Mucosa of rectum (tissue), 2 donors: ENCODE data around the gene ARHGAP6.

Experiments
- H3K27ac ChIP-seq, 2 donors: one replicate each; pipeline ENCODE4 v1.7.0; 2013; ENCODE audit warnings: inconsistent platforms in 2 of 2, low read depth in 2 of 2, low read length in 2 of 2
- H3K27me3 ChIP-seq, 2 donors: one replicate each; pipeline ENCODE4 v1.7.0; 2013; ENCODE audit warnings: low read length in 2 of 2; ENCODE audit not compliant: control insufficient read depth in 2 of 2, insufficient read depth in 2 of 2
- H3K36me3 ChIP-seq, 2 donors: one replicate each; pipeline ENCODE4 v1.7.0; 2013; ENCODE audit warnings: low read length in 2 of 2; ENCODE audit not compliant: control insufficient read depth in 2 of 2, insufficient read depth in 2 of 2
- H3K4me1 ChIP-seq, 2 donors: one replicate each; pipeline ENCODE4 v1.7.0; 2013; ENCODE audit warnings: low read length in 2 of 2, mild to moderate bottlenecking in 1 of 2; ENCODE audit not compliant: control insufficient read depth in 2 of 2, insufficient read depth in 2 of 2
- H3K4me3 ChIP-seq, 2 donors: one replicate each; pipeline ENCODE4 v1.7.0; 2013; ENCODE audit warnings: low read length in 2 of 2
- H3K9ac ChIP-seq, 2 donors: one replicate each; pipeline ENCODE4 v1.7.0; 2013; ENCODE audit warnings: low read length in 2 of 2, low read depth in 1 of 2, mild to moderate bottlenecking in 1 of 2
- H3K9me3 ChIP-seq, 2 donors: one replicate each; pipeline ENCODE4 v1.7.0; 2013; ENCODE audit warnings: low read length in 2 of 2; ENCODE audit not compliant: control insufficient read depth in 2 of 2
- donor health status: healthy.
- donor health status: Normal muscosa, but diverticular disease.

The ARHGAP6 gene

DNA sequence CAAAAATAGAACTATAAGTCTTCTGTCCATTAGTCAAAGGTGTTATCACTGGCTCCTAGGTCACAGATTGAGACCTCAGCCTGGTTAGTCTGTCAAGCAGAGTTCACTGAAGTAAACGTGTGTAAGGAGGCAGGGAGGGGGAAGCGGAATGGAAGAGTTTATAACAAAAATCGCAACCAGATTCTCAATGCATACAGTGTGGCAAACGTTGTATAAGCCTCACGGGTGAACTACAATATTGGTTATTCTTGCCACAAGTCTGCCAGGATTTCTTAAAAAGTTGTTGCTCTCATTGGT lies 257.7 kb downstream of the ARHGAP6 start:
- Histone ChIP-seq H3K9ac (no peak overlapping the region), H3K36me3 (no peaks in the 10 kb centered on the region), H3K9me3 (no peaks in the 10 kb centered on the region), H3K4me1 (no peaks in the 10 kb centered on the region), H3K27ac (no peak overlapping the region), H3K27me3 (no peaks in the 10 kb centered on the region), H3K4me3 (no peak overlapping the region)

DNA sequence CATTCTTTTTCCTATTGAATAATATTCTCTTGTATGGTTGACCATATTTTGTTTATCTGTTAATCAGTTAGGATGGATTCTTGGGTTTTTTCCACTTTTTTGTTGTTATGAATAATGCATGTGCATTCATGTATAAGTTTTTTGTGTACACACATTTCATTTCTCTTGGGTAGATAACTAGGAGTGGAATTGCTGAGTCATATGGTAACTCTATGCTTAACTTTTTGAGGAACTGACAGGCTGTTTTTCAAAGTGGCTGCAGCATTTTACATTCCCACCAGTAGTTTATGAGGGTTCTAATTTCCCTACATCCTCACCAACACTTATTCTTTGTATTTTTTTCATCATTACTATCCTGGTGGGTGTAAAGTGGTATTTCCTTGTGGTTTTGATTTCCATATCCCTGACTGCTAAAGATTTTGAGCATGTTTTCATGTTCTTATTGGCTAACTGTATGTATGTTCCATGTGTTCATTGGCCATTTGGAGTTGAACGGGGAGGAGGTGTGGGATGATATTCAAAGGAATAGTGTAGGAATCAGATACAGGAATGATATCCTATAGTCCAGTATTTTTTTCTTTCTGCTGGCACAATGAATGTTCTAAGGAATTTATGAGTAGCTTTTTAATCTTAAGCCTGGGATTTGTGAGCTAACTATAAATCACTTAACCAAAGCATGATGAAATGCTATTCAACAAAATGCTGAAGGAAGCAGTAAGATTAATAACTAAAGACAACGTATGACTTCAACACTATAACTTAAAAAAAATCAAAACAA lies 258.2 kb downstream of the ARHGAP6 start:
- no peaks in the 10 kb centered on the region for H3K36me3 ChIP-seq
- no peak overlapping the region for H3K27ac ChIP-seq
- H3K9ac ChIP-seq: no peak overlapping the region
- H3K27me3 ChIP-seq: no peaks in the 10 kb centered on the region
- no peaks in the 10 kb centered on the region for H3K9me3 ChIP-seq
- H3K4me1 ChIP-seq: no peaks in the 10 kb centered on the region
- H3K4me3 ChIP-seq: no peak overlapping the region

DNA sequence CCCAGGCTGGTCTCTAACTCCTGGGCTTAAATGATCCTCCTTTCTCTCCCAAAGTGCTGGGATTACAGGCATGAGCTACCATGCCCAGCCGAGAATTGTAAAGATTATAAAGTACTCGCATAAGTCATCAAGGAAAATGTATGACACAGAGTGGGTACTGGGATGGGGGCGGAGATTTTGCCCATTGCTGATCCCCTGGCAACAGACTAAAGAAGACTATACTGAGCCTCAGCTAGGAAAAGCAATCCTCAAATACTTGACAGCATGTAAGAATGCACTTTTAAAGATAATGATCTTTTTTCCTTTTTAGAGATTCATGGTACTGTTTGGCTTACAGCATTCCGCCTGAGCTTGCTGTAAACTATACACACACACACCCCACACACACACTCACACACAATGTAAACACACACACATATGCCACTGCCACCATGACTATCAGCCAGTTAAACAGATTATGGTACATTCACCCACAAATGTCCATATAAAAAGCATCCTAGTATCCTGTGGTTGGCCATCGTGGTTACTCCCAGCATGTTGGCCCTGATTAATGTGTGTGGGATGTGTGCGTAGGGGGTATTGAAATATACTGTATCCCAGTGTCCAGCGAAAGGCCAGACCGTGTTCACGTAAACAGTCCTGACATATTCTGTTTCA lies 259.5 kb downstream of the ARHGAP6 start:
- Histone ChIP-seq H3K27ac (no peak overlapping the region), H3K9me3 (no peaks in the 10 kb centered on the region), H3K4me3 (no peak overlapping the region), H3K4me1 (no peaks in the 10 kb centered on the region), H3K36me3 (no peaks in the 10 kb centered on the region), H3K9ac (no peak overlapping the region), H3K27me3 (no peaks in the 10 kb centered on the region)

DNA sequence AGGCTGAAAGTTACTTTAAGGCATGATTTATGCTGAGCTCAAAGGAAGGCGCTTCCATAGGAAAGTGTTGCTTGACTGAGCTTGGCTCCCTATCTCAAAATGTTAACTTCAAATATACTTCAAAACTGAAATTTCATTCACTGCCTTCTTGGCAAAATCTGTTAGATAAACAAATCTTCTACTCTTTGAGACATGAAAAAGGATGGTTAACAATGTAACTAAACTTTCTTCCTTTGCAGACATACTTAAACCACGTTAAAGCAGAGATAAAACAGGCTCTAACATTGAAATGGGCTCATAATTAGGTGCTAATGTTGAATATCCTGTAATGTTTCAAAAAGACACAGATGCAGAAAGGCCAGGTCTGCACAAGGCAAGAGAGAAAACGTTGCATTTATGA lies 262.1 kb downstream of the ARHGAP6 start:
- Histone ChIP-seq H3K9ac (no peak overlapping the region), H3K4me1 (no peaks in the 10 kb centered on the region), H3K9me3 (no peaks in the 10 kb centered on the region), H3K36me3 (no peaks in the 10 kb centered on the region), H3K27ac (no peak overlapping the region), H3K27me3 (no peaks in the 10 kb centered on the region), H3K4me3 (no peak overlapping the region)

DNA sequence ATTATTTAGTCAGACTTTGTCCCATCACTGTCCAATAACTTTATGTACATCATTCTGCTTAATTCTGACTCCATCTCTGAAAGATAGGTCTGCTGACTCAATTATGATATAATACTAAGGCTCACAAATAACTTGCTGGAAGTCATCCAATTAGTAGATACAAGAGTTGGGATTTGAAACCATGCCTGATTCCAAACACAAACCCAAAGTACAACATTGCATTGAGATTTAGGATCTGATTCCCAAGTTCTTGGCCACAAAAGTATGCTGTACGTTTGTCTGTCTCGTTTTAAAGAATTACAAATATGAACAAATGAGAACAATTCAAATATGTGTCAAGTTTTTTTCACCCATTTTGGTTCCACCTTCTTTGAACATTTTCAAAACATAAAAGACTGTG lies 263.8 kb downstream of the ARHGAP6 start:
- no peaks in the 10 kb centered on the region for H3K36me3 ChIP-seq
- no peaks in the 10 kb centered on the region for H3K4me1 ChIP-seq
- H3K9me3 ChIP-seq: no peaks in the 10 kb centered on the region
- no peak overlapping the region for H3K4me3 ChIP-seq
- H3K27ac ChIP-seq: no peak overlapping the region
- no peak overlapping the region for H3K9ac ChIP-seq
- H3K27me3 ChIP-seq: no peaks in the 10 kb centered on the region

DNA sequence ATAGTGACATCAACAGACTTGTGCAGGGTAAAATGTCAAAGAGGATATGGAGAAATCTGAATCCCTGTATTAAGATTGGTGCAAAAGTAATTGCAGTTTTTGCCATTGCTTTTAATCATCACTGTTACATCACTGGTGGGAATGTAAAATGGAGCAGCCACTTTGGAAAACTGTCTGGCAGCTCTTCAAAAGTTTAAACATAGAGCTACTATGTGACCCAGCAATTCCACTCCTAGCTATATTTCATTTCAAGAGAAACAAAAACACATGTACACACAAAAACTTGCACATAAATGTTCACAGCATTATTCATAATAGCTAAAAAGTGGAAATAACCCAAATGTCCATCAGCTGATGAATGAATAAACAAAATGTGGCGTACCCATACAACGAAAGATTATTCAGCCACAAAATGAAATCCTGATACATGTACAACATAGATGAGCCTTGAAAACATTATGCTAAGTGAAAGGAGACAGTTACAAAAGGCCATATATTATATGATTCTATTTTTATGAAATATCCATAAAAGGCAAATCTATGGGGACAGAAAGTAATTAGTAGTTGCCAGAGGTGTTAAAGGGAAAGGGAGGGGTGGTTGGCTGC lies 266.1 kb downstream of the ARHGAP6 start:
- Histone ChIP-seq H3K9me3 (no peaks in the 10 kb centered on the region), H3K4me3 (no peak overlapping the region), H3K27me3 (no peaks in the 10 kb centered on the region), H3K27ac (no peak overlapping the region), H3K4me1 (no peaks in the 10 kb centered on the region), H3K36me3 (no peaks in the 10 kb centered on the region), H3K9ac (no peak overlapping the region)

DNA sequence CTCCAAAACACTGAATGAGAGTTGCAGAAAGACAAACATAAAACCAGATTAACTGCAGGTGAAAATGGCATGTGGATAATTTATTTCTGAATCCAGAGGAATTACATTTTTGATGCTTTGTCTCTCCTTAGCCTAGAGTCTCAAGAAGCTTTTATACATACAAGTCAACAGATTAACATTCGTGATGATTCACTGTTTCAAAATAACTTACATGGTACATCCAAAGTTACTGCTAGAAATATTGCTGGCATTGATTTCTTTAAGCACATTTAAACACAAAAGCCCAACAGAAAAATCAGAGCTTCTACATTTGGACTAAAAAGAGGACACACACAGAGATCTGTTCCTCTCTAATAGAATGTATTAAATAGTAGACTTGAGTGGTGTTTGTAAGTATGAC lies 266.9 kb downstream of the ARHGAP6 start:
- Histone ChIP-seq H3K27me3 (no peaks in the 10 kb centered on the region), H3K4me1 (no peaks in the 10 kb centered on the region), H3K9ac (no peak overlapping the region), H3K9me3 (no peaks in the 10 kb centered on the region), H3K27ac (no peak overlapping the region), H3K4me3 (no peak overlapping the region), H3K36me3 (no peaks in the 10 kb centered on the region)

DNA sequence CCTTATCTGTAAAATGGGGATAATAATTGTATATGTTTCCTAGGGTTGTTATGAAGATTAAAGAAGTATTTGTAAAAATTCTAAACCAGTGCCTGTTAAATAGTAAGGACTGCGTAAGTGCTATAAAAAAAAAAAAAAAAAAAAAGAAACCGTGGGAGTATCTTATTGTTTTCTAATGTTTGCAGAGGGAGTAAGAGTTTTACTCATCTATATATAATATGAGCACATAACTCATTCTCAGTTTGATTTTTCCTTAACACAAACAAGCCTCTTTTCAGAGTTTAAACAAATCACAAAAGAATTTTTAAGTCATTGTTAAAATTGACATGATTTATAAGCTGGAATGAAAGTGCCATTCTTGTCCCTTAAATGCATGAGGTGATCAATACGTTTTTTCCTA lies 267.6 kb downstream of the ARHGAP6 start:
- Histone ChIP-seq H3K9ac (no peak overlapping the region), H3K36me3 (no peaks in the 10 kb centered on the region), H3K27me3 (no peaks in the 10 kb centered on the region), H3K4me1 (no peaks in the 10 kb centered on the region), H3K4me3 (no peak overlapping the region), H3K27ac (no peak overlapping the region), H3K9me3 (no peaks in the 10 kb centered on the region)

DNA sequence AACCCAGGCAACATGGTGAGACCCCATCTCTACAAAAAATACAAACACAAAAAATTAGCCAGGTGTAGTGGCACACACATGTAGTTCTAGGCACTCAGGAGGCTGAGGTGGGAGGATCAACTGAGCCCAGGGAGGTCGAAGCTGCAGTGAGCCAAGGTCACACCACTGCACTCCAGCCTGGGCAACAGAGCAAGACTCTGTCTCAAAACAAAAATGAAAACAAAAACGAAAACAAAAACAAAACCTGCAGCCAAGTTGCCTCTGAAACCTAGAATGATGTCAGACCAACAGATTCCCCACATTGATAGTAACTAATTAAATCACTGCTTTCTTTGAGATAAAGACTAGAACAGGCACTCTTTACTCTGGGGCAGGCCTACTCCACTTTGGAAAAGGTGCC lies 268.0 kb downstream of the ARHGAP6 start:
- Histone ChIP-seq H3K4me3 (no peak overlapping the region), H3K9ac (no peak overlapping the region), H3K27ac (no peak overlapping the region), H3K27me3 (no peaks in the 10 kb centered on the region), H3K9me3 (no peaks in the 10 kb centered on the region), H3K4me1 (no peaks in the 10 kb centered on the region), H3K36me3 (no peaks in the 10 kb centered on the region)

DNA sequence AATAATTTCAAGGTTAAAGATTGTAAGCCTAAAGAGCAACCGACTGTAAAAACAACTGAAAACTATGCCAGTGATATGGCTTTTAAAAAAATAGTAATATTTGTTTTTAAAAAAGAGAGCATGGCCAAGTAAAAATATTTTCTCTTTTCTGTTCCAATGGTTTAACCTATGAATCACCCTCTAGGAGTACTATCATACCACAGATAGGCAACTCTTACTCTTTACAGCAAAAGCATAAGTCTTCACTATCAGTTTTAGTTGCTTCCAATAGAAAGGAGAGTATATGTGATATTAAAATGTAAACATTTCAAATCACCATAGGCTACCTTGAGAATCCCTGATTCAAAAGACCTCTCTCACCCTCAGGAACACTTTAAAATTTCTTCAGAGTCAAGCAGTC lies 269.9 kb downstream of the ARHGAP6 start:
- Histone ChIP-seq H3K4me1 (no peaks in the 10 kb centered on the region), H3K9me3 (no peaks in the 10 kb centered on the region), H3K36me3 (no peaks in the 10 kb centered on the region), H3K27ac (no peak overlapping the region), H3K4me3 (no peak overlapping the region), H3K9ac (no peak overlapping the region), H3K27me3 (no peaks in the 10 kb centered on the region)
